Muscle of leg (tissue), 9 donors: Measurements from ENCODE around the gene SLC15A3. TPM values are rescaled to one million over a fixed set of nuclear protein-coding genes. Genes with fewer than 3 reads are reported as not detected.

Experiments
- polyA plus RNA-seq, 8 donors: library from polyadenylated mRNA; unstranded; fragments of 120-200 nt; gene quantifications; one replicate each; pipeline versions ENCODE4 v1.2.1 to v1.2.3, GENCODE V29; 2013; ENCODE audit warnings: inconsistent platforms in 1 of 8, low replicate concordance in 1 of 8; ENCODE audit not compliant: insufficient read length in 8 of 8, insufficient read depth in 1 of 8
- total RNA-seq: library from RNA; stranded (reverse); fragments of 120-200 nt; gene quantifications from one replicate; pipeline ENCODE4 v1.2.4, GENCODE V29; 2013

The SLC15A3 gene
- total and polyA plus RNA-seq, 9 donors, result 12.3 to 26.9 (median 22.2) TPM

Other genes with a start within 250 kb of the SLC15A3 start
- not detected for gene MS4A18, start 227.5 kb downstream of the SLC15A3 start, total RNA-seq
- not detected for gene MS4A18, start 227.5 kb downstream of the SLC15A3 start, polyA plus RNA-seq
- not detected for gene MS4A15, start 195.3 kb downstream of the SLC15A3 start, total RNA-seq
- gene MS4A15, start 195.3 kb downstream of the SLC15A3 start, polyA plus RNA-seq, result under 1 TPM in 1 of 8 donors, not detected in 7; 0.23 TPM
- not detected for gene MS4A10, start 166.8 kb downstream of the SLC15A3 start, total RNA-seq
- under 1 TPM in 2 of 8 donors, not detected in 6; 0.09 to 0.11 TPM for gene MS4A10, start 166.8 kb downstream of the SLC15A3 start, polyA plus RNA-seq
- 7.4 TPM for gene CCDC86, start 110.1 kb downstream of the SLC15A3 start, total RNA-seq
- gene CCDC86, start 110.1 kb downstream of the SLC15A3 start, polyA plus RNA-seq, result 10 to 100 TPM; 18.1 to 22.7 (median 20.1) TPM
- gene PTGDR2, start 96.2 kb downstream of the SLC15A3 start, total RNA-seq, result 0.62 TPM
- 1 to 10 TPM in 1 of 8 donors, under 1 TPM in 7; 0.48 to 1.0 (median 0.76) TPM for gene PTGDR2, start 96.2 kb downstream of the SLC15A3 start, polyA plus RNA-seq
- gene ZP1, start 84.6 kb downstream of the SLC15A3 start, total RNA-seq, result not detected
- under 1 TPM in 2 of 8 donors, not detected in 6; 0.07 to 0.13 TPM for gene ZP1, start 84.6 kb downstream of the SLC15A3 start, polyA plus RNA-seq
- 32.6 TPM for gene PRPF19, start 45.6 kb downstream of the SLC15A3 start, total RNA-seq
- 10 to 100 TPM; 61.8 to 94.5 (median 73.8) TPM for gene PRPF19, start 45.6 kb downstream of the SLC15A3 start, polyA plus RNA-seq
- 33.3 TPM for gene TMEM109, start 38.0 kb downstream of the SLC15A3 start, total RNA-seq
- 100 to 1,000 TPM in 5 of 8 donors, 10 to 100 TPM in 3; 92.3 to 118 (median 110) TPM for gene TMEM109, start 38.0 kb downstream of the SLC15A3 start, polyA plus RNA-seq
- 36.8 TPM for gene TMEM132A, start 27.7 kb downstream of the SLC15A3 start, total RNA-seq
- 10 to 100 TPM; 28.9 to 59.2 (median 44.0) TPM for gene TMEM132A, start 27.7 kb downstream of the SLC15A3 start, polyA plus RNA-seq
- 0.18 TPM for gene CD6, start 19.5 kb upstream of the SLC15A3 start, total RNA-seq
- 1 to 10 TPM in 2 of 8 donors, under 1 TPM in 6; 0.32 to 2.0 (median 0.77) TPM for gene CD6, start 19.5 kb upstream of the SLC15A3 start, polyA plus RNA-seq
- gene CD5, start 150.3 kb upstream of the SLC15A3 start, total RNA-seq, result 0.04 TPM
- under 1 TPM; 0.08 to 0.19 (median 0.10) TPM for gene CD5, start 150.3 kb upstream of the SLC15A3 start, polyA plus RNA-seq
- gene VPS37C, start 209.2 kb upstream of the SLC15A3 start, total RNA-seq, result 10.0 TPM
- gene VPS37C, start 209.2 kb upstream of the SLC15A3 start, polyA plus RNA-seq, result 10 to 100 TPM; 14.4 to 19.8 (median 18.0) TPM